H1 (cell line): Measurements from ENCODE around the gene FAM169A. TPM values are rescaled to one million over a fixed set of nuclear protein-coding genes. Genes with fewer than 3 reads are reported as not detected.

Experiments used
- CTCF ChIA-PET: fragments of 300-600 bp; sonication (Branson Sonifier 250); formaldehyde crosslinking; loops from one replicate; lab custom pipeline; 2021; ENCODE audit not compliant: partially characterized antibody; lab: Charles Lee
- POLR2A ChIA-PET: fragments of 300-600 bp; sonication (Branson Sonifier 250); formaldehyde crosslinking; loops from one replicate; lab custom pipeline; 2021; ENCODE audit warnings: inconsistent platforms; ENCODE audit not compliant: partially characterized antibody; lab: Charles Lee
- DNase-seq, 2 experiments: peaks; one replicate each; pipeline versions ENCODE4 v3.0.0 to v3.0.0-alpha.2; 2010 to 2022; ENCODE audit warnings: low spot score in 2 of 2, low read depth in 1 of 2, mixed read lengths in 1 of 2
- FAIRE-seq: peaks from 2 replicates; lab custom pipeline; 2011; peaks lifted over from hg19 to GRCh38; lab: Jason Lieb, UNC
- H2AFZ ChIP-seq: 2 replicates; pipeline ENCODE4 v1.8.1; 2012; ENCODE audit warnings: low read length, inconsistent platforms
- H2AK5ac ChIP-seq: 2 replicates; pipeline ENCODE4 v1.6.1; 2013; ENCODE audit warnings: low read depth, low read length
- H2BK120ac ChIP-seq: replicated peaks from 2 replicates; pipeline ENCODE3; 2013; ENCODE audit warnings: low read depth, low read length, inconsistent platforms
- H2BK12ac ChIP-seq: 2 replicates; pipeline ENCODE4 v1.6.1; 2013; ENCODE audit warnings: low read depth, low read length
- H2BK15ac ChIP-seq: 2 replicates; pipeline ENCODE4 v1.6.1; 2013; ENCODE audit warnings: low read length
- H2BK20ac ChIP-seq: 2 replicates; pipeline ENCODE4 v1.6.1; 2013; ENCODE audit warnings: low read length
- H2BK5ac ChIP-seq: 2 replicates; pipeline ENCODE4 v1.6.1; 2013; ENCODE audit warnings: low read depth, low read length
- H3K14ac ChIP-seq: 2 replicates; pipeline ENCODE4 v1.6.1; 2013; ENCODE audit warnings: inconsistent platforms; ENCODE audit not compliant: insufficient read length
- H3K18ac ChIP-seq: 2 replicates; pipeline ENCODE4 v1.6.1; 2013; ENCODE audit warnings: low read length; ENCODE audit errors: extremely low read depth
- H3K23ac ChIP-seq: 2 replicates; pipeline ENCODE4 v1.6.1; 2013; ENCODE audit warnings: inconsistent platforms; ENCODE audit not compliant: insufficient read length
- H3K23me2 ChIP-seq: 2 replicates; pipeline ENCODE4 v1.6.1; 2013; ENCODE audit warnings: low read depth, low read length
- H3K27ac ChIP-seq: 2 replicates; pipeline ENCODE4 v1.6.1; 2011; ENCODE audit warnings: low read depth, low read length, inconsistent platforms
- H3K27me3 ChIP-seq, 4 experiments: replicated peaks in 1 of 4; 1 replicate in 1 of 4; 2 replicates in 3 of 4; pipeline versions ENCODE4 v1.6.1 to v1.8.1; 2011 to 2013; ENCODE audit warnings: low read length in 3 of 4, mild to moderate bottlenecking in 3 of 4, inconsistent platforms in 2 of 4, mixed read lengths in 2 of 4, moderate library complexity in 1 of 4; ENCODE audit not compliant: control insufficient read depth in 3 of 4, insufficient read depth in 3 of 4; ENCODE audit errors: extremely low read depth in 1 of 4
- H3K36me3 ChIP-seq, 4 experiments: 2 replicates each; pipeline versions ENCODE4 v1.6.1 to v1.8.1; 2011 to 2013; ENCODE audit warnings: mild to moderate bottlenecking in 4 of 4, low read length in 3 of 4, moderate library complexity in 2 of 4, control low read depth in 1 of 4, inconsistent platforms in 1 of 4; ENCODE audit not compliant: insufficient read depth in 4 of 4, control insufficient read depth in 2 of 4
- H3K4ac ChIP-seq: replicated peaks from 2 replicates; pipeline ENCODE3; 2013; ENCODE audit warnings: low read length, low read depth, mixed read lengths, inconsistent platforms; ENCODE audit not compliant: insufficient read length
- H3K4me1 ChIP-seq, 4 experiments: replicated peaks in 1 of 4; 1 replicate in 1 of 4; 2 replicates in 3 of 4; pipeline versions ENCODE4 v1.6.1 to v1.8.1; 2011 to 2013; ENCODE audit warnings: low read length in 3 of 4, inconsistent platforms in 2 of 4, mixed read lengths in 1 of 4; ENCODE audit not compliant: insufficient read depth in 4 of 4, control insufficient read depth in 3 of 4
- H3K4me2 ChIP-seq, 2 experiments: 2 replicates each; pipeline versions ENCODE4 v1.6.1 to v1.8.1; 2011 to 2013; ENCODE audit warnings: low read depth in 2 of 2, low read length in 2 of 2, control low read depth in 1 of 2, inconsistent platforms in 1 of 2, mild to moderate bottlenecking in 1 of 2; ENCODE audit not compliant: insufficient read depth in 1 of 2
- H3K4me3 ChIP-seq, 4 experiments: fragments of 200-600, 300-600 bp in 1 of 4; sonication (generic), shearing (Covaris generic), sonication (Bioruptor Twin) in 1 of 4; 2 replicates each; pipeline versions ENCODE4 v1.5.1 to v1.8.1; 2011 to 2016; ENCODE audit warnings: low read length in 4 of 4, low read depth in 3 of 4, control low read depth in 2 of 4, inconsistent platforms in 2 of 4, mild to moderate bottlenecking in 2 of 4, mixed read lengths in 1 of 4, moderate library complexity in 1 of 4; ENCODE audit not compliant: insufficient read depth in 2 of 4; ENCODE audit errors: extremely low read depth in 1 of 4
- H3K56ac ChIP-seq: replicated peaks from 2 replicates; pipeline ENCODE3; 2013; ENCODE audit warnings: low read depth, mild to moderate bottlenecking, mixed read lengths, low read length, inconsistent platforms; ENCODE audit not compliant: insufficient read length
- H3K79me1 ChIP-seq: 2 replicates; pipeline ENCODE4 v1.6.1; 2013; ENCODE audit warnings: low read depth, low read length, control low read depth
- H3K79me2 ChIP-seq, 2 experiments: 2 replicates each; pipeline versions ENCODE4 v1.6.1 to v1.8.1; 2012 to 2013; ENCODE audit warnings: low read length in 2 of 2, mild to moderate bottlenecking in 2 of 2, inconsistent platforms in 1 of 2; ENCODE audit not compliant: insufficient read depth in 2 of 2, control insufficient read depth in 1 of 2
- H3K9ac ChIP-seq, 4 experiments: replicated peaks in 1 of 4; 1 replicate in 1 of 4; 2 replicates in 3 of 4; pipeline versions ENCODE4 v1.6.1 to v1.8.1; 2011 to 2013; ENCODE audit warnings: low read depth in 3 of 4, low read length in 3 of 4, control low read depth in 2 of 4, mild to moderate bottlenecking in 2 of 4, moderate library complexity in 2 of 4, inconsistent platforms in 1 of 4; ENCODE audit errors: extremely low read depth in 1 of 4
- H3K9me3 ChIP-seq, 2 experiments: 2 replicates each; pipeline versions ENCODE4 v1.6.1 to v1.8.1; 2012 to 2013; ENCODE audit warnings: mild to moderate bottlenecking in 2 of 2, moderate library complexity in 2 of 2, control low read depth in 1 of 2, inconsistent platforms in 1 of 2, low read depth in 1 of 2, low read length in 1 of 2, mixed read lengths in 1 of 2; ENCODE audit not compliant: insufficient read depth in 2 of 2
- H4K20me1 ChIP-seq, 2 experiments: replicated peaks in 1 of 2; 2 replicates each; pipeline versions ENCODE3 to v1.8.1; 2011 to 2013; ENCODE audit warnings: inconsistent platforms in 2 of 2, low read length in 2 of 2, mild to moderate bottlenecking in 1 of 2; ENCODE audit not compliant: insufficient read depth in 2 of 2, control insufficient read depth in 1 of 2
- H4K5ac ChIP-seq: 2 replicates; pipeline ENCODE4 v1.6.1; 2013; ENCODE audit warnings: low read length, low read depth, mixed read lengths, inconsistent platforms; ENCODE audit not compliant: insufficient read length
- H4K8ac ChIP-seq: 2 replicates; pipeline ENCODE4 v1.8.0; 2013; ENCODE audit warnings: mild to moderate bottlenecking, moderate library complexity, low read length, inconsistent platforms; ENCODE audit not compliant: insufficient read depth; ENCODE audit errors: extremely low read depth
- H4K91ac ChIP-seq: replicated peaks from 2 replicates; pipeline ENCODE3; 2013; ENCODE audit warnings: low read length, mixed read lengths, inconsistent platforms; ENCODE audit not compliant: insufficient read length
- BCL11A ChIP-seq, 2 experiments: IDR thresholded peaks; one replicate each; pipeline ENCODE4 v1.6.1; 2011; ENCODE audit warnings: low read depth in 2 of 2, low read length in 2 of 2, mild to moderate bottlenecking in 2 of 2
- CEBPB ChIP-seq: IDR thresholded peaks from 2 replicates; pipeline ENCODE4 v1.6.1; 2012; ENCODE audit warnings: low read depth, low read length
- NANOG ChIP-seq: IDR thresholded peaks from 2 replicates; pipeline ENCODE4 v1.6.1; 2011; ENCODE audit warnings: low read length, low read depth, mild to moderate bottlenecking, inconsistent platforms; ENCODE audit not compliant: insufficient read depth, poor library complexity, severe bottlenecking
- POLR2AphosphoS5 ChIP-seq: IDR thresholded peaks from 2 replicates; pipeline ENCODE4 v1.6.1; 2011; ENCODE audit warnings: low read depth, low read length
- SAP30 ChIP-seq: fragments of 300-600 bp; sonication (generic); IDR thresholded peaks from 2 replicates; pipeline ENCODE4 v1.7.1; 2012; ENCODE audit warnings: low read length, moderate library complexity, mild to moderate bottlenecking, inconsistent platforms; ENCODE audit not compliant: insufficient read depth, insufficient replicate concordance
- SIX5 ChIP-seq: IDR thresholded peaks from 2 replicates; pipeline ENCODE4 v1.6.1; 2011; ENCODE audit warnings: mild to moderate bottlenecking, low read depth, low read length
- SP1 ChIP-seq: IDR thresholded peaks from 2 replicates; pipeline ENCODE4 v1.6.1; 2011; ENCODE audit warnings: low read depth, low read length
- TBP ChIP-seq: IDR thresholded peaks from 2 replicates; pipeline ENCODE4 v1.6.1; 2011; ENCODE audit warnings: low read depth, low read length, improper control_type of control experiment
- WGBS, 2 experiments: shearing (Covaris generic) in 1 of 2; methylation state at CpG; one replicate each; pipeline versions ENCODE4 v1.1.6 to v1.1.7; 2013 to 2015; ENCODE audit warnings: low lambda C conversion rate in 2 of 2, mixed read lengths in 2 of 2, inconsistent platforms in 1 of 2, low coverage in 1 of 2, missing lambda C conversion rate in 1 of 2; ENCODE audit not compliant: insufficient replicate concordance in 2 of 2, insufficient coverage in 1 of 2, insufficient read length in 1 of 2; ENCODE audit errors: extremely low coverage in 1 of 2, missing lambda C conversion rate in 1 of 2; 5-methylcytosine and 5-hydroxymethylcytosine counted together
- polyA plus RNA-seq, 7 experiments: library from polyadenylated mRNA; depleted of rRNA in 3 of 7; stranded (reverse) in 5 of 7; unstranded in 2 of 7; fragments of >200 nt in 5 of 7; fragments of 200-250 nt in 2 of 7; gene quantifications; 1 replicate in 5 of 7; 2 replicates in 1 of 7; 4 replicates in 1 of 7; pipeline versions ENCODE4 v1.2.1 to v1.2.3, GENCODE V29; 2011 to 2013; ENCODE audit warnings: missing spikeins in 2 of 7, mixed read lengths in 2 of 7
- total RNA-seq: library from RNA; stranded (reverse); fragmentation: NEBNext Ultra II Directional; extraction: Animal tissue kit (Norgen Biotek cat#: 25700); gene quantifications from 2 replicates; pipeline ENCODE4 v1.2.1, GENCODE V29; 2021

FAM169A gene
- total and polyA plus RNA-seq, 2 of the 8 experiments (the other 6 are each of a cell fraction or from before 2014, with no cell fraction given) = 12.6 to 83.1 TPM

- POLR2A ChIA-PET = interaction anchor here (0.8 kb wide), 1 partner anchor 67 kb away, joined by 3 read pairs; no protein-coding TSS in a partner anchor
- Histone ChIP-seq H3K4ac (no peak overlapping the region), H2BK15ac (no peak overlapping the region), H3K23me2 (peaks cover 2% of the 10 kb centered on the region; the same call in 1 of the 2 replicates), H3K18ac (no peak overlapping the region), H4K91ac (no peak overlapping the region), H3K27me3 (peaks cover 0 to 1% (median 0%) of the 10 kb centered on the region in 4 experiments; a peak in 1 of 7 replicates), H4K20me1 (no peaks in the 10 kb centered on the region), H2BK12ac (no peak overlapping the region), H3K4me3 (no peak overlapping the region), H3K79me2 (no peaks in the 10 kb centered on the region), H2BK5ac (no peak overlapping the region), H3K4me2 (no peak overlapping the region), H2BK20ac (no peak overlapping the region), H3K9ac (no peak overlapping the region), H2AK5ac (no peak overlapping the region), H3K14ac (no peak overlapping the region), H3K9me3 (no peaks in the 10 kb centered on the region; a peak in 1 of 4 replicates), H2AFZ (no peak overlapping the region), H3K27ac (no peak overlapping the region), H2BK120ac (no peak overlapping the region), H3K36me3 (no peaks in the 10 kb centered on the region), H3K56ac (no peak overlapping the region), H3K79me1 (no peaks in the 10 kb centered on the region), H3K23ac (no peak overlapping the region), H3K4me1 (no peaks in the 10 kb centered on the region), H4K5ac (no peak overlapping the region), H4K8ac (no peak overlapping the region)
- DNase-seq (no peak), FAIRE-seq (no peak)
- 81% methylated on average over 1 of the region's 1 CpG; no CpG with 5 or more reads in 1 of the 2 experiments for WGBS, 2 experiments
- CTCF ChIA-PET = interaction anchor here (0.6 to 1.6 kb wide), 8 partner anchors 7 to 243 kb away, joined by 3 to 6 read pairs (median 4); no protein-coding TSS in a partner anchor
- no peak for TF ChIP-seq TBP
- TF ChIP-seq BCL11A (IDR thresholded peaks at IDR 0.05; ENCODE audit: low read depth in 2 of 2, low read length in 2 of 2) = no peak
- TF ChIP-seq POLR2AphosphoS5 = no peak
- TF ChIP-seq SIX5 = no peak
- TF ChIP-seq SP1 = no peak
- no peak for TF ChIP-seq SAP30
- TF ChIP-seq CEBPB = no peak
- TF ChIP-seq NANOG = no peak
These were observed 49.3 kb upstream of the FAM169A start for GRCh38 chr5:74915488-74915887.
